Activated naive CD8-positive, alpha-beta T cell treated with anti-CD3 and anti-CD28 coated beads, Interleukin-2, amount 50 U/mL, for 16 hours (primary cell): Measurements from ENCODE around the gene PACS2.

ENCODE experiments used
- DNase-seq: peaks from one replicate; pipeline ENCODE4 v3.0.0-alpha.2; 2020; ENCODE audit warnings: low read depth, low spot score

PACS2 gene

DNA sequence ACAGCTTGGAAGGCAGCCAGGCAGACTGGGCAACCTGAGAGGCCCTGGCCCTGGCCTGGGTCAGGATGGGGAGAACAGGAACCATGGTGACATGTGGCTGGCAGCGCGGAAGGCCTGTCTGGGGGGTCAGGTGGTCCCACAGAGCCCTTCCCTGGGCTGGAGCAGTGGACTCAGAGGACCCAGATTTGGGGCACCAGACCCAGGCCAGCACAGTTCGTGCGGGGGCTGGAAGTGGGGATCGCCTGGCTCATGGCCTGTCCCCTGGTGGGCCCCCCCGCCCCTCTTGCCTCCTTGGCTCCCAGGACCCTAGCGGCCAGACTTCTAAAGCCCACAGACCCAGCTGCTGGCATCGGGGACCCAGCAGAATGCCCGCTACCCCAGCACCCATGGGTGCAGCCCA, 126.4 kb downstream of the PACS2 start:
- DNase-seq, result no peak

DNA sequence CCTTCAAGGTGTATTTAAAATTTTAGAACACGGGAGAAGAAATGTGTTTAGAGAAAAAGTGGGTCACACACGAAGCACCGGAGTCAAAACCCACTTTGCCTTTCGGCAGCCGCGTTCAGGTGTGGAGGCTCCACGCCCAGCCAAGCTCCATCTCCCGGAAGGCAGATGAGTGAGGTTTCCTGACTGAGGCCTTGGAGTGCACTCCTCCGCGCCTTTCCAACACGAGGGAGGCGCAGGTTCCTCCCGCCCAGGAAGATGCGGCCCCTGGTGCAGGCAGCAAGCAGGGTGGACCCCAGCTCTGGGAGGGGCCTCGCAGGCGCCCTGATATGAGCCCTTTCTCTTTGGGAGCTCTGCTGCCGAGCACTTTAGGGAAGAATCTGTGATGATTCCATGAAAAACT, 127.6 kb downstream of the PACS2 start:
- no peak for DNase-seq

DNA sequence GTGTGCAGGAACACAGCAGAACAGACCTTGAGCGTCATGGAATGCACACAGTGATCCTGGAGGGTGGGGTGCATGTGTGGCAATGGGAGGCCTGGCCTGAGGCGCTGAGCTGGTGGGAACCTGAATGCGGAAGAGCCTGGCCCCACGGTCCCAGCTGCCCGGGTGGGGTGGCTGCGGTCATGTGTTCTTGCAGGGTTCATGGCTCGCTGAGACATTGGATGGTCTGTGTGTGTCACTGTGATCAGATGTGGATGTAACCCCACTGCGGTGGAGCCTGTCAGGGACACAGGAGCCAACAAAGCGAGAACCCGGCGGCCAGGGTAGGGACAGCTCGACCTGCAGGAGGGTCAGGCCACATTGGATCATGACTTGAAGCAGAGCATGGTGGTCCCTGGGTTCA, 128.3 kb downstream of the PACS2 start:
- DNase-seq, result no peak

DNA sequence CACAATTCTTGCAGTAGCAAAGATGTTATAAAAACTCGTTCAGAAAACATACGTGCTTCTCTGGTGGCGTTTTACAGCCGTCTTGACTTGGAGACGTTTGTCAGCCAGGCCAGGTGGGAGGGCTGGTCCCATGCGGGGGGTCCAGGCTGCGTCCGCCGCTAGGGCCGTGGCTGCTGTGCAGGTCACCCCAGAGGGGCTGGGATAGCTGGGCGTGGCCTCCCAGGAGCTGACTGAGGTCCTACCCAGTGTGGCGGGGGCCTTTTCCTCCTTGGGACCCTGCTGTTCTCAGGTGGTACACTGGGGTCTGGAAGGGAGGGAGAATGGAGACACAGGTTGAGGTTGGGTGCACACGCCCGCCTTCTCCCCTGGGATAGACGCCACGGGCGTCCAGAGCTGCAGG, 130.3 kb downstream of the PACS2 start:
- no peak for DNase-seq

DNA sequence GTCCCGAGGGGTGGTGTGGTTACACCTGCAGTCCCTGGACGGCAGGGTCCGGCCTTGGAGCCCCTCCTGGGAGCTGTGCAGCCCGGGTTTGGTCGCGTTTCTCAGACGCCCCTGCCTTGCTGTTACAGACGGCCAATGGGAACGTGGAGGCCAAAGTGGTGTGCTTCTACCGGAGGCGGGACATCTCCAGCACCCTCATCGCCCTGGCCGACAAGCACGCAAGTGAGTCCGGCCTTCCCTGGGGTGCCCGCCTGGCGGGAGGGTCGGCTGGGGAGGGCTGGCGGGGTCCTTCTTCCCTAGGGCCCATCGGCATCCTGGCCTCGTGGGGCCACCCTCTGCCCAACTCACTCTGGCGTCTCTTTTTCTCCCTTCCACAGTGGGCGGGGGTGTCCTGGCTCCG, 130.7 kb downstream of the PACS2 start:
- DNase-seq, result no peak

DNA sequence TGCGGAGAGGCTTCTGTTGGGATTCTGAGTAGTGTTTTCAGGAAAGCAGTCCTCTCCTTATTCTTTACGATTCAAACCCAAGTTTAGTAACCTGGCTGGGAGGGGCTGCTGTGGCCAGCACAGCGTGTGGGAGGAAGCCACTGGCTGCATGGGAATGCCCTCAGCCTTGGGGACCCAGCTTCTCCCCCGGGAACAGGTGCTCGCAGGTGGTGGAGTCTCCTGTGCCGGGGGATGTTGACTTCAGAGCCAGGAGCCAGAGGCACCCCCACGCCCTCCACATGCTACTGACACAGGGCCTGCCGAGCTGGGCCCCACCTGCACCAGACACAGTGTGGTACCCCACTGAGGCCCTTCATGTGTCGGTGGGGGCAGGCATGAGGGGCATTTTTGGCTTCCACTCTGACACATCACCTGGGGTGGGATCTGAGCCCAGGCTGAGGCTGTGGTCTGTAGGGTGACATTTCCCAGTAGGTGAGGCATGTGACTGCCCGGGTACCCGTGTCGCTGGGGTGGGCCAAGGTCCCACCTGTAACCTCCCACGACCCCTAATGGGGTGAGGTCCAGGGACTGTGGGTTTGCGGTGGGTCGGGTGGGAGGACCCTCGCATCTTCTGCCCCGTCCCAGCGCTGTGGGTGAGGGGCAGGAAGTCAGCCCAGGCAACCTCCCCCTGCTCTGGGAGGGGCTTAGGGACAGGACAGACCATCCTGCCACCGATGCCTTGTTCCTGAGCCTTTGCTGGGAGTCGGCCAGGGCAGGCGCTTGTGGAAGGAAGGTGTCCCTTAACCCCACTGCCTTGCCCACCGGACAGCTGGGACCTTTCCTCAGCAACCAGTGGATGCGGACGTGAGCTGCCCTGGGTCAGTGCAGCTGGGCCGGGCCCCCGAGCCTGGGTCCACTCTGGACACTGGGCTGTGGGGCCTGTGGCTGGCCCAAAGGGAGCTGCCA, 131.6 kb downstream of the PACS2 start:
- DNase-seq, result no peak

DNA sequence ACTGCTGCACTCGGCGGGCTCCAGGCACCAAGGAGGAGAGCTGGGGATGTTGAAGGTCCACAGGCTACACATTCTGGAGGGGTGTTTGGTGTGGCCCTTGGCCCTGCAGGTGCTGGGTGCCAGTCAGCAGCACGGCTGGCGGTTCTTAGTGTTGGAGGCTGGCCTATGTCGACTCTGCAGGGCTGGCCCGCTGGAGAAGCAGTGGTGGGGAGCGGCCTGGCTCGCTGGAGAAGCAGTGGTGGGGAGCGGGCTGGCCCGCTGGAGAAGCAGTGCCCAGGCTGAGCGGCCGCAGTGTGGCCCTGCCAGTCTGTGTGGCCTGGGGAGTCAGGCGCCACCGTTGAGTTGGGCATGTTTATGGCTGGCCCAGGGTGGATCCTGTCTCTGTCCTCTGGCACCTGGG, 132.4 kb downstream of the PACS2 start:
- DNase-seq, result no peak
